GM21786 (cell line): ENCODE measurements around the gene CSDE1.

Experiments
- ATAC-seq: cut with Tn5 transposase; IDR thresholded peaks from one replicate; pipeline ENCODE4 v1.9.1; 2021; ENCODE audit not compliant: unreplicated experiment

The CSDE1 gene

GRCh38 chr1:114668373-114668772 is 89.4 kb downstream of the CSDE1 start:
- no peak for ATAC-seq

GRCh38 chr1:114666954-114667353 is 90.8 kb downstream of the CSDE1 start:
- no peak for ATAC-seq
